GM23248 (cell line): ENCODE results near the gene ELF1.
"Not testable (repeated sequence)": the region's sequence is repeated elsewhere in the genome, so short reads cannot be mapped to it uniquely, and the experiment has no call there.

Experiments used
- EZH2 ChIP-seq: fragments of 200-600 bp; sonication (generic); IDR thresholded peaks from 2 replicates; pipeline ENCODE4 v1.6.1; 2018; ENCODE audit warnings: antibody characterized with exemption, mild to moderate bottlenecking; ENCODE audit not compliant: insufficient read depth, poor library complexity, severe bottlenecking
- EZH2phosphoT487 ChIP-seq: fragments of 200-600 bp; sonication (generic); IDR thresholded peaks from 2 replicates; pipeline ENCODE4 v1.6.1; 2018; ENCODE audit warnings: antibody characterized with exemption, moderate library complexity, mild to moderate bottlenecking, low read depth; ENCODE audit not compliant: insufficient read depth

DNA sequence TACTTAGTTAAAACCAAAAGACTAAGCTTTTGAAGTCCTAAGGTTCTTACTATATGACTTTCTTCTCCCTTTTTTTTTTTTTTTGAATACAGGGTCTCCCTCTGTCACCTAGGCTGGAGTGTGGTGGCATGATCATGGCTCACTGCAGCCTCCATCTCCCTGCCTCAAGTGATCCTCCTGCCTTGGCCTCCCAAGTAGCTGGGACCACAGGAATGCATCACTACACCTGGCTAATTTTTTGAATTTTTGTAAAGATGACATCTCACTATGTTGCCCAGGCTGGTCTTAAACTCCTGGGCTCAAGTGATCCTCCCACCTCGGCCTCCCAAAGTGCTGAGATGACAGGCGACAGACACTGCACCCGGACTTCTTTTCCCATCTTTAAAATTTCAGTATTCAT lies 89.2 kb downstream of the ELF1 start:
- TF ChIP-seq EZH2, EZH2phosphoT487: not testable (repeated sequence)
